Measurements from ENCODE around the gene TRAPPC4. TPM values are rescaled to one million over a fixed set of nuclear protein-coding genes. Genes with fewer than 3 reads are reported as not detected.
A peak's percentile ranks its signal among the peaks of the same experiment; 100 is the strongest.

TRAPPC4 gene
- total and polyA plus RNA-seq, 3 donors from 2014 or later, result 81.4 to 116 (median 108) TPM

GRCh38 chr11:119025978-119026766 lies 7.6 kb downstream of the TRAPPC4 start:
- TF ChIP-seq CTCF (IDR thresholded peaks at IDR 0.05), result no peak
- no peak for TF ChIP-seq POLR2A (IDR thresholded peaks at IDR 0.05)
- no peaks in the 10 kb centered on the region for H3K9me3 ChIP-seq
- peaks cover 15% of the 10 kb centered on the region for H3K4me1 ChIP-seq
- H3K36me3 ChIP-seq (ENCODE audit: low read depth, missing control alignments), result no peaks in the 10 kb centered on the region
- H3K27me3 ChIP-seq, result no peaks in the 10 kb centered on the region
- DNase-seq, result no peak
- WGBS, 2 donors, result 89 to 91% methylated on average over 12 to 16 of the region's 16 CpGs
- no peak overlapping the region for H3K4me3 ChIP-seq
- no peak overlapping the region for H3K27ac ChIP-seq
- intact Hi-C loops (cut with DNase I; ENCODE audit: low total_unique reads), result no loop called here

GRCh38 chr11:119026970-119027369 lies 8.4 kb downstream of the TRAPPC4 start:
- peaks cover 15% of the 10 kb centered on the region for H3K4me1 ChIP-seq
- H3K4me3 ChIP-seq, result no peak overlapping the region
- DNase-seq, result no peak
- H3K27ac ChIP-seq, result no peak overlapping the region
- no peaks in the 10 kb centered on the region for H3K27me3 ChIP-seq
- no peaks in the 10 kb centered on the region for H3K9me3 ChIP-seq
- no peaks in the 10 kb centered on the region for H3K36me3 ChIP-seq (ENCODE audit: low read depth, missing control alignments)
- no peak for TF ChIP-seq CTCF (IDR thresholded peaks at IDR 0.05)
- no peak for TF ChIP-seq POLR2A (IDR thresholded peaks at IDR 0.05)
- 94 to 95% methylated on average over 2 of the region's 2 CpGs for WGBS, 2 donors
- intact Hi-C loops (cut with DNase I; ENCODE audit: low total_unique reads), result no loop called here

GRCh38 chr11:119027561-119028345 lies 9.2 kb downstream of the TRAPPC4 start:
- intact Hi-C loops (cut with DNase I; ENCODE audit: low total_unique reads), result no loop called here
- no peaks in the 10 kb centered on the region for H3K27me3 ChIP-seq
- H3K4me1 ChIP-seq, result peaks cover 15% of the 10 kb centered on the region
- no peaks in the 10 kb centered on the region for H3K9me3 ChIP-seq
- WGBS, 2 donors, result 87 to 96% methylated on average over 6 to 9 of the region's 9 CpGs
- TF ChIP-seq CTCF (IDR thresholded peaks at IDR 0.05) (no peak), POLR2A (IDR thresholded peaks at IDR 0.05) (no peak)
- no peak for DNase-seq
- H3K27ac ChIP-seq, result no peak overlapping the region
- no peaks in the 10 kb centered on the region for H3K36me3 ChIP-seq (ENCODE audit: low read depth, missing control alignments)
- no peak overlapping the region for H3K4me3 ChIP-seq

GRCh38 chr11:119028346-119029068 lies 9.9 kb downstream of the TRAPPC4 start:
- Histone ChIP-seq H3K27ac (peak overlapping the region in 1 of 2 donors; percentile 90), H3K4me1 (peaks cover 15% of the 10 kb centered on the region), H3K27me3 (no peaks in the 10 kb centered on the region), H3K9me3 (no peaks in the 10 kb centered on the region), H3K4me3 (no peak overlapping the region), H3K36me3 (ENCODE audit: low read depth, missing control alignments) (no peaks in the 10 kb centered on the region)
- WGBS, 2 donors, result 79 to 88% methylated on average over 7 to 9 of the region's 9 CpGs
- DNase-seq, result no peak
- TF ChIP-seq POLR2A (IDR thresholded peaks at IDR 0.05) (no peak), CTCF (IDR thresholded peaks at IDR 0.05) (no peak)
- intact Hi-C loops (cut with DNase I; ENCODE audit: low total_unique reads), result no loop called here

Measured in testis (tissue), 3 donors.